HCT116 (cell line): Measurements from ENCODE around the gene ZPR1. TPM values are rescaled to one million over a fixed set of nuclear protein-coding genes. Genes with fewer than 3 reads are reported as not detected.

Experiments
- ATAC-seq: fragments of 200-7000 bp; cut with Tn5 transposase; 2 replicates; pipeline ENCODE4 v1.9.1; 2020; ENCODE audit warnings: mild to moderate bottlenecking, moderate library complexity
- BruUV-seq: library from RNA; stranded (reverse); fragments of 400-500 nt; replicated peaks from 2 replicates; lab custom pipeline; 2021; lab: Mats Ljungman, UMichigan
- CTCF ChIA-PET: fragments of 300-600 bp; sonication (Branson Sonifier 250); formaldehyde crosslinking; loops from one replicate; lab custom pipeline; 2021; ENCODE audit warnings: antibody characterized with exemption; lab: Charles Lee
- POLR2A ChIA-PET: fragments of 300-600, 350-600 bp; sonication (Branson Sonifier 250); formaldehyde crosslinking; loops from one replicate; lab custom pipeline; 2021; ENCODE audit warnings: antibody characterized with exemption; lab: Charles Lee
- RAD21 ChIA-PET, 2 experiments: fragments of 300-600 bp; sonication (Branson Sonifier 250); formaldehyde crosslinking; loops; one replicate each; lab custom pipeline; 2023; ENCODE audit warnings: low total read pairs in 2 of 2; ENCODE audit not compliant: uncharacterized antibody in 2 of 2, unreplicated experiment in 2 of 2, low non-redundant PET in 1 of 2; lab: Charles Lee
- DNase-seq: peaks from one replicate; pipeline ENCODE4 v3.0.0-alpha.2; 2010; ENCODE audit warnings: low read depth, low spot score
- H2AFZ ChIP-seq: fragments of 200-600 bp; shearing (Covaris generic), sonication (generic); 2 replicates; pipeline ENCODE4 v1.6.1; 2017; ENCODE audit warnings: low read depth, mixed run types, mixed read lengths, antibody characterized with exemption, low read length; ENCODE audit not compliant: poor library complexity, severe bottlenecking
- H3K27ac ChIP-seq: 2 replicates; pipeline ENCODE4 v1.5.1; 2012; ENCODE audit warnings: low read depth, low read length
- H3K27me3 ChIP-seq: fragments of 200-600 bp; sonication (generic); 2 replicates; pipeline ENCODE4 v1.6.1; 2016; ENCODE audit warnings: mixed run types, low read length, mixed read lengths; ENCODE audit not compliant: insufficient read depth
- H3K36me3 ChIP-seq, 2 experiments: fragments of 200-500 bp in 1 of 2; fragments of 200-600 bp in 1 of 2; sonication (Bioruptor generic) in 1 of 2; sonication (generic) in 1 of 2; 2 replicates each; pipeline versions ENCODE4 v1.5.1 to v1.6.1; 2014 to 2016; ENCODE audit warnings: low read length in 2 of 2, inconsistent platforms in 1 of 2, mixed read lengths in 1 of 2, mixed run types in 1 of 2; ENCODE audit not compliant: insufficient read depth in 2 of 2, control insufficient read depth in 1 of 2
- H3K4me1 ChIP-seq, 2 experiments: fragments of 200-600 bp in 1 of 2; sonication (generic) in 1 of 2; 2 replicates each; pipeline versions ENCODE4 v1.5.1 to v1.6.1; 2012 to 2017; ENCODE audit warnings: low read length in 2 of 2, inconsistent platforms in 1 of 2, mild to moderate bottlenecking in 1 of 2, mixed read lengths in 1 of 2, mixed run types in 1 of 2, moderate library complexity in 1 of 2; ENCODE audit not compliant: insufficient read depth in 2 of 2, control insufficient read depth in 1 of 2
- H3K4me2 ChIP-seq: fragments of 200-600 bp; sonication (generic); 2 replicates; pipeline ENCODE4 v1.6.1; 2017; ENCODE audit warnings: mixed run types, low read length, mixed read lengths
- H3K4me3 ChIP-seq, 2 experiments: fragments of 200-600 bp in 1 of 2; sonication (generic) in 1 of 2; replicated peaks in 1 of 2; 2 replicates each; pipeline ENCODE4 v1.5.1; 2011 to 2016; ENCODE audit warnings: low read length in 2 of 2, control low read depth in 1 of 2, low read depth in 1 of 2, mild to moderate bottlenecking in 1 of 2, mixed read lengths in 1 of 2, mixed run types in 1 of 2
- H3K79me2 ChIP-seq: fragments of 200-600 bp; sonication (generic); 2 replicates; pipeline ENCODE4 v1.6.1; 2017; ENCODE audit warnings: mild to moderate bottlenecking, mixed run types, low read length, moderate library complexity, mixed read lengths; ENCODE audit not compliant: insufficient read depth
- H3K9ac ChIP-seq: fragments of 200-600 bp; sonication (generic); 2 replicates; pipeline ENCODE4 v1.6.1; 2016; ENCODE audit warnings: low read length, mixed read lengths
- H3K9me2 ChIP-seq: fragments of 200-600 bp; sonication (generic), shearing (Covaris generic); 2 replicates; pipeline ENCODE4 v1.6.1; 2017; ENCODE audit warnings: mixed run types, mild to moderate bottlenecking, moderate library complexity; ENCODE audit not compliant: insufficient read depth
- H3K9me3 ChIP-seq, 2 experiments: fragments of 200-500 bp in 1 of 2; fragments of 200-600 bp in 1 of 2; sonication (Bioruptor generic) in 1 of 2; sonication (generic) in 1 of 2; 2 replicates each; pipeline ENCODE4 v1.6.1; 2014 to 2017; ENCODE audit warnings: low read length in 2 of 2, mixed read lengths in 2 of 2, inconsistent platforms in 1 of 2, low read depth in 1 of 2, mild to moderate bottlenecking in 1 of 2, mixed run types in 1 of 2, moderate library complexity in 1 of 2; ENCODE audit not compliant: control insufficient read depth in 1 of 2, insufficient read depth in 1 of 2
- H4K20me1 ChIP-seq: fragments of 200-600 bp; sonication (generic), shearing (Covaris generic); 2 replicates; pipeline ENCODE4 v1.6.1; 2017; ENCODE audit warnings: mixed run types, mild to moderate bottlenecking, moderate library complexity; ENCODE audit not compliant: insufficient read depth
- CBX3 ChIP-seq: IDR thresholded peaks from 2 replicates; pipeline ENCODE4 v1.6.1; 2012; ENCODE audit warnings: low read depth
- ELF1 ChIP-seq: IDR thresholded peaks from 2 replicates; pipeline ENCODE4 v1.6.1; 2012; ENCODE audit warnings: low read depth, borderline replicate concordance
- JUND ChIP-seq: IDR thresholded peaks from 2 replicates; pipeline ENCODE4 v1.6.1; 2012
- RAD21 ChIP-seq: IDR thresholded peaks from 2 replicates; pipeline ENCODE4 v1.6.1; 2012; ENCODE audit warnings: low read depth, mild to moderate bottlenecking
- SIN3A ChIP-seq: IDR thresholded peaks from 2 replicates; pipeline ENCODE4 v1.6.1; 2012; ENCODE audit warnings: low read depth
- SP1 ChIP-seq: IDR thresholded peaks from 2 replicates; pipeline ENCODE4 v1.6.1; 2012; ENCODE audit warnings: low read depth
- intact Hi-C: fragments of 100-400 bp; cut with micrococcal nuclease; formaldehyde crosslinking; loops from 2 replicates; pipeline ENCODE4 v1.10.0; 2022
- total RNA-seq: library from RNA; stranded (reverse); gene quantifications from one replicate; pipeline ENCODE4 v1.2.1, GENCODE V29; 2021; ENCODE audit not compliant: unreplicated experiment
- TF ChIP-seq, protein P1 (sequence below), 3 experiments: fragments of 200-600 bp in 1 of 3; sonication (generic) in 1 of 3; IDR thresholded peaks in 2 of 3; conservative IDR thresholded peaks in 1 of 3; 2 replicates each; pipeline ENCODE4 v1.5.1; 2012 to 2017; ENCODE audit warnings: low read depth in 2 of 3, low read length in 2 of 3, antibody characterized with exemption in 1 of 3, borderline replicate concordance in 1 of 3, control low read depth in 1 of 3, mild to moderate bottlenecking in 1 of 3, mixed read lengths in 1 of 3, mixed run types in 1 of 3, moderate library complexity in 1 of 3; ENCODE audit not compliant: insufficient read depth in 1 of 3
- TF ChIP-seq, protein P2 (sequence below): IDR thresholded peaks from 2 replicates; pipeline ENCODE4 v1.6.1; 2012; ENCODE audit warnings: low read depth

The ZPR1 gene
- total RNA-seq, 1 experiment from 2014 or later: 56.3 TPM

DNA sequence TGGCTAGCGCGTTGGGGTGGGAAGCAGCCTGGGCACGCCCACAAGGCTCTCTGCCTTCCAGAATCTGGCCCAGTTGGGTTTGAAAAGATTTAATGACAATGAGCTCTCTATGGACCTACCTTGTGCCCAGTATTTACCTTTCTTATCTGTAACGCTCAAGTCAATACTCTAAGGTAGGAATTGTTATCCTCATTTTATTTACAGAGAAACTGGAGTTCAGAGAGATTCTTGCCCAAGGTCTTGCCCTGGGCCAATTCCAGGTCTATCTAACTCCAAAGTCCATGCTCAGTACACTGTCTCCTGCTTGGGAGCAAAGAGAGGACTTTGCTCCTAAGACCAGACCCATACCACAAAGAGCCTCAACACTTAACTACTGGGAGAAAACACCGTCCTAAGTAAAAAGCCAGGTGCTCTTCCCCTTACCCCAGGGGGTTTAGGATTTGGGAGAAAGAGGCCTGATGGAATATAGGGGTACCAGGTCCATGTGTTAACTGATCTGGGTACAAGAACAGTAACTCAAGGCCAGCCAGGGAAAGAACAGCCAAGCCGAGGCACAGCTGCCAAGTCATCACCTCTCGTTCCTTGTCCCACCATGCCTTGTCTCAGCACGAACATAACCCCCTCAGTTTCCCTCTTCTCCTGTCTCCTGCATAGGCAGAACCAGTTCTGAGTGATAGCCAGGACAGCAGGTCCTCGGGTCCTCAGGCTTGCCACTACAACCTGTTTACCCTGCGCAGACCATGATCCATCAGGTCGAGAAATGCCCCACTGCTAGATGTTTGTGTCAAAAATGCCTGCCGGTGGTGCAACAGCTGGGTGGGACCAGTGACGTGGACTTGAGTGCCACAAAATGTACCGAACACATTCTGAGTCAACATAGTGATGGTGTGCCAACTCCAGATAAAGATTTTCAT is 20.7 kb upstream of the ZPR1 start:
- CTCF ChIA-PET: no interaction called here
- no peak for DNase-seq
- RAD21 ChIA-PET: no interaction called here
- ATAC-seq: no peak
- intact Hi-C loops: no loop called here
- no TSS peak for BruUV-seq
- POLR2A ChIA-PET: no interaction called here
- Histone ChIP-seq H3K36me3 (no peaks in the 10 kb centered on the region), H3K27me3 (no peaks in the 10 kb centered on the region), H3K9me2 (no peaks in the 10 kb centered on the region), H3K79me2 (no peaks in the 10 kb centered on the region), H3K9ac (no peak overlapping the region), H3K9me3 (no peaks in the 10 kb centered on the region), H2AFZ (no peak overlapping the region), H3K4me2 (no peak overlapping the region), H3K4me3 (no peak overlapping the region), H3K27ac (no peak overlapping the region), H4K20me1 (no peaks in the 10 kb centered on the region), H3K4me1 (no peaks in the 10 kb centered on the region)
- TF ChIP-seq SIN3A (no peak), SP1 (no peak)
- TF ChIP-seq, protein P1, sequence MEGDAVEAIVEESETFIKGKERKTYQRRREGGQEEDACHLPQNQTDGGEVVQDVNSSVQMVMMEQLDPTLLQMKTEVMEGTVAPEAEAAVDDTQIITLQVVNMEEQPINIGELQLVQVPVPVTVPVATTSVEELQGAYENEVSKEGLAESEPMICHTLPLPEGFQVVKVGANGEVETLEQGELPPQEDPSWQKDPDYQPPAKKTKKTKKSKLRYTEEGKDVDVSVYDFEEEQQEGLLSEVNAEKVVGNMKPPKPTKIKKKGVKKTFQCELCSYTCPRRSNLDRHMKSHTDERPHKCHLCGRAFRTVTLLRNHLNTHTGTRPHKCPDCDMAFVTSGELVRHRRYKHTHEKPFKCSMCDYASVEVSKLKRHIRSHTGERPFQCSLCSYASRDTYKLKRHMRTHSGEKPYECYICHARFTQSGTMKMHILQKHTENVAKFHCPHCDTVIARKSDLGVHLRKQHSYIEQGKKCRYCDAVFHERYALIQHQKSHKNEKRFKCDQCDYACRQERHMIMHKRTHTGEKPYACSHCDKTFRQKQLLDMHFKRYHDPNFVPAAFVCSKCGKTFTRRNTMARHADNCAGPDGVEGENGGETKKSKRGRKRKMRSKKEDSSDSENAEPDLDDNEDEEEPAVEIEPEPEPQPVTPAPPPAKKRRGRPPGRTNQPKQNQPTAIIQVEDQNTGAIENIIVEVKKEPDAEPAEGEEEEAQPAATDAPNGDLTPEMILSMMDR (IDR thresholded peaks at IDR 0.05 in 2 of 3, conservative IDR thresholded peaks at IDR 0.05 in 1 of 3; ENCODE audit: borderline replicate concordance in 1 of 3, insufficient read depth in 1 of 3, low read depth in 2 of 3, low read length in 2 of 3): no peak

DNA sequence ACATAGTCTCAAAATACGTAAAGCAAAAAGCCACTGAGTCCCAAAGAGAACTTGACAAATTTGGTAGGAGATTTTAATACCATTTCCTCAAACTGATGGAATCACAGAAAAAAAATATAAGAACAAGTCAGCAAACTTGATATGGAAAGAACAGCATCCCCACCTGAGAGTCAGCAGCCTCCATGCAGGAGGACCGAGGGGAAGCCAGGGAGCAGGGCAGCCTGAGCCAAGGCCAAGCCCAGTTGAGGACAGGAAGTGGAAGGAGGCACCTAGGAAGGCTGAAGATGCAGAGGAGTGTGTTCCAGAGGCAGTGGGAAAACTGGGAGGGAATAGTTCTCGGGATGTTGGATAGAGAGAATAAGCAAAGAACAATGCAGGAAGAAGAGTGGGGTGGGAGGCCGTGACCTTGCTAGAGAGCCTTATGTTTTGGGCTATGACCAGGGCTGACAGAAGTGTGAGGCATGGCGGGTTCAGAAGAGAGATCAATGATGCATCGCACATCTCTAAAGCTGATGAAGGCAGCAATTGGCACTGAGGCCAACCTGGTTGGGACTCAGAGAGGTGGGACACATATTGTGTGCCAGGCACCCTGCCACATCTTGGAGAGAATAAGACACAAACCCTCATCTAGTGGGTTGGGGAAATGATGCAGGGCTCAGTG is 19.9 kb upstream of the ZPR1 start:
- H3K79me2 ChIP-seq: no peaks in the 10 kb centered on the region
- no peak overlapping the region for H2AFZ ChIP-seq
- no peaks in the 10 kb centered on the region for H3K9me3 ChIP-seq
- no peak overlapping the region for H3K4me2 ChIP-seq
- no peaks in the 10 kb centered on the region for H3K27me3 ChIP-seq
- intact Hi-C loops: no loop called here
- H3K27ac ChIP-seq: no peak overlapping the region
- H3K4me1 ChIP-seq: no peaks in the 10 kb centered on the region
- ATAC-seq (no peak), DNase-seq (no peak)
- H3K36me3 ChIP-seq: no peaks in the 10 kb centered on the region
- ChIA-PET POLR2A (no interaction called here), RAD21 (no interaction called here), CTCF (no interaction called here)
- no peak overlapping the region for H3K4me3 ChIP-seq
- H4K20me1 ChIP-seq: no peaks in the 10 kb centered on the region
- BruUV-seq: no TSS peak
- no peaks in the 10 kb centered on the region for H3K9me2 ChIP-seq
- H3K9ac ChIP-seq: no peak overlapping the region
- TF ChIP-seq RAD21 (no peak), CBX3 (no peak), JUND (no peak), SP1 (no peak), ELF1 (no peak)
- TF ChIP-seq, protein P2, sequence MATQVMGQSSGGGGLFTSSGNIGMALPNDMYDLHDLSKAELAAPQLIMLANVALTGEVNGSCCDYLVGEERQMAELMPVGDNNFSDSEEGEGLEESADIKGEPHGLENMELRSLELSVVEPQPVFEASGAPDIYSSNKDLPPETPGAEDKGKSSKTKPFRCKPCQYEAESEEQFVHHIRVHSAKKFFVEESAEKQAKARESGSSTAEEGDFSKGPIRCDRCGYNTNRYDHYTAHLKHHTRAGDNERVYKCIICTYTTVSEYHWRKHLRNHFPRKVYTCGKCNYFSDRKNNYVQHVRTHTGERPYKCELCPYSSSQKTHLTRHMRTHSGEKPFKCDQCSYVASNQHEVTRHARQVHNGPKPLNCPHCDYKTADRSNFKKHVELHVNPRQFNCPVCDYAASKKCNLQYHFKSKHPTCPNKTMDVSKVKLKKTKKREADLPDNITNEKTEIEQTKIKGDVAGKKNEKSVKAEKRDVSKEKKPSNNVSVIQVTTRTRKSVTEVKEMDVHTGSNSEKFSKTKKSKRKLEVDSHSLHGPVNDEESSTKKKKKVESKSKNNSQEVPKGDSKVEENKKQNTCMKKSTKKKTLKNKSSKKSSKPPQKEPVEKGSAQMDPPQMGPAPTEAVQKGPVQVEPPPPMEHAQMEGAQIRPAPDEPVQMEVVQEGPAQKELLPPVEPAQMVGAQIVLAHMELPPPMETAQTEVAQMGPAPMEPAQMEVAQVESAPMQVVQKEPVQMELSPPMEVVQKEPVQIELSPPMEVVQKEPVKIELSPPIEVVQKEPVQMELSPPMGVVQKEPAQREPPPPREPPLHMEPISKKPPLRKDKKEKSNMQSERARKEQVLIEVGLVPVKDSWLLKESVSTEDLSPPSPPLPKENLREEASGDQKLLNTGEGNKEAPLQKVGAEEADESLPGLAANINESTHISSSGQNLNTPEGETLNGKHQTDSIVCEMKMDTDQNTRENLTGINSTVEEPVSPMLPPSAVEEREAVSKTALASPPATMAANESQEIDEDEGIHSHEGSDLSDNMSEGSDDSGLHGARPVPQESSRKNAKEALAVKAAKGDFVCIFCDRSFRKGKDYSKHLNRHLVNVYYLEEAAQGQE: no peak
- TF ChIP-seq, protein P1 (IDR thresholded peaks at IDR 0.05 in 2 of 3, conservative IDR thresholded peaks at IDR 0.05 in 1 of 3; ENCODE audit: borderline replicate concordance in 1 of 3, insufficient read depth in 1 of 3, low read depth in 2 of 3, low read length in 2 of 3): no peak
